Thymus (tissue), 11 donors: ENCODE results near the gene WNT3. TPM values are rescaled to one million over a fixed set of nuclear protein-coding genes. Genes with fewer than 3 reads are reported as not detected.

ENCODE experiments used
- DNase-seq, 9 donors: peaks; one replicate each; pipeline ENCODE4 v3.0.0-alpha.2; 2013; ENCODE audit warnings: low spot score in 9 of 9, low read depth in 6 of 9, missing footprints in 1 of 9
- H3K27ac ChIP-seq, 2 donors: one replicate each; pipeline ENCODE4 v1.5.1; 2013; ENCODE audit warnings: control low read depth in 1 of 2, low read depth in 1 of 2, low read length in 1 of 2, mild to moderate bottlenecking in 1 of 2, moderate library complexity in 1 of 2
- H3K27me3 ChIP-seq, 2 donors: one replicate each; pipeline ENCODE4 v1.5.1; 2013; ENCODE audit warnings: low read length in 1 of 2; ENCODE audit not compliant: control insufficient read depth in 2 of 2, insufficient read depth in 1 of 2
- H3K36me3 ChIP-seq, 2 donors: one replicate each; pipeline ENCODE4 v1.5.1; 2013; ENCODE audit warnings: low read length in 1 of 2, mild to moderate bottlenecking in 1 of 2, moderate library complexity in 1 of 2; ENCODE audit not compliant: control insufficient read depth in 2 of 2, insufficient read depth in 2 of 2
- H3K4me1 ChIP-seq, 2 donors: one replicate each; pipeline ENCODE4 v1.5.1; 2013; ENCODE audit warnings: low read length in 2 of 2; ENCODE audit not compliant: control insufficient read depth in 2 of 2, insufficient read depth in 2 of 2
- H3K4me3 ChIP-seq, 2 donors: one replicate each; pipeline ENCODE4 v1.5.1; 2013; ENCODE audit warnings: low read length in 2 of 2, control low read depth in 1 of 2, mild to moderate bottlenecking in 1 of 2
- H3K9me3 ChIP-seq, 2 donors: one replicate each; pipeline ENCODE4 v1.5.1; 2013; ENCODE audit warnings: low read length in 1 of 2, mild to moderate bottlenecking in 1 of 2; ENCODE audit not compliant: control insufficient read depth in 2 of 2, insufficient read depth in 1 of 2
- WGBS: extraction: QIAGEN DNeasy Blood & Tissue Kit; methylation state at CpG from one replicate; pipeline ENCODE4 v1.1.7; 2013; 5-methylcytosine and 5-hydroxymethylcytosine counted together
- polyA plus RNA-seq: library from polyadenylated mRNA; stranded (reverse); fragments of 200-250 nt; gene quantifications from one replicate; pipeline ENCODE4 v1.2.3, GENCODE V29; 2013
- total RNA-seq: library from RNA; stranded (reverse); fragments of 120-200 nt; gene quantifications from one replicate; pipeline ENCODE4 v1.2.4, GENCODE V29; 2013
- donor health status: healthy.

WNT3 gene
- total and polyA plus RNA-seq, 2 donors, result 0.42 to 1.0 TPM

DNA sequence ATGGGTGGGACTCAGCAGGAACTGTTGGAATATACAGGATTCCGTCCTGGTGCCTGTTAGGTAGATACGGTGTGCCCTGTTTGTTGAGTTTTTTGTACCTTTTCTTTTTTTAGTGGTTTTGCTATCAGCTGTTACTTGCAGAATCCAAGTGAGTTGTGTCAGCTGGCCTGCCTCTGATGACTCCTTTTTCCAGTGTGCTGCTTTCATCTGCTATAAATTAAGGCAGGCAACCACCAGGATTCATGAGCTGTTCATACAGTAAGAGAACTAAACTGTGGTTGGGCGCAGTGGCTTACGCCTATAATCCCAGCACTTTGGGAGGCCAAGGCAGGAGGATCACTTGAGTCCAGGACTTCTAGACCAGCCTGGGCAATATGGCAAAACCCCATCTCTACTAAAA is 79.9 kb downstream of the WNT3 start:
- no peaks in the 10 kb centered on the region for H3K9me3 ChIP-seq
- H3K27me3 ChIP-seq, result no peaks in the 10 kb centered on the region
- H3K27ac ChIP-seq, result no peak overlapping the region
- 99% methylated on average over 4 of the region's 4 CpGs for WGBS
- H3K36me3 ChIP-seq, result peaks cover 3 to 15% of the 10 kb centered on the region in 2 donors
- no peaks in the 10 kb centered on the region for H3K4me1 ChIP-seq
- no peak overlapping the region for H3K4me3 ChIP-seq
- no peak for DNase-seq

DNA sequence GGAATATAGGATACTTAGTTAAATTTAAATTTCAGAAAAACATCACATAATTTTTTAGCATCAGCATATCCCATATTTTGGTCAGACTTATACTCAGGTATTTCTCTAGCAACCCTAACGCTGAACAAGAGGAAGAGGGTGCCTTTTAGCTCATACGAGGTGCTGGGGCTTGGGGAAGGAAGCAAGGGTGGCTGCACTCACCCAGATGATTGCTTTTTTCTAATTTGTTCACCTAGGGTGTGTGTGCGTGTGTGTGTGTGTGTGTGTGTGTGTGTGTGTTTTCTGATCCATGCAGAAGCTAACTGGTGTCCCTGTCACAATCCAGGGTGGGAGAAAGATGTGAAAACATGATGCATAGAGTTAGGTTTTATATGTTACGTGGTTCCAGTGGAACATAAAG is 81.2 kb downstream of the WNT3 start:
- peaks cover 4 to 8% of the 10 kb centered on the region in 2 donors for H3K36me3 ChIP-seq

DNA sequence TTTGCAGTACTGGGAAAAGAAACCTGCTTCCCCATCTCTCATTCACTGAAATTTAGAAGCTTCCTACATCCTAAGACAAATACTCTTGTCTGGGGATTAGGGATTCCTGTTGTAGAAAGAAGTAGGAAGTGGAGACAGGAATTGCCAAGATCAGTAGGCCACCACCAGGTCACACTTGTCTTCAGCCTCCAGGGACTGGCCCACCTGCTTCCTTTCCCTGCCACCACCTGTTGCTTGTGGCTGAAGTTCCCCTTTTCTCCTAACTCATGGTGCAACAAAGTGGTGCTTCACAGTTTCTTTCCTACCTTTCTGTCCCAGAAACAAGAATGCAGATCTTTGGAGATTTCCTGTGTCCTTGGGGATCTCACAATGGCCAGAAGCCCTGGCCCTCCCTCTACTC is 82.4 kb downstream of the WNT3 start:
- DNase-seq, result no peak
- no peak overlapping the region for H3K4me3 ChIP-seq
- no peak overlapping the region for H3K27ac ChIP-seq
- no peaks in the 10 kb centered on the region for H3K4me1 ChIP-seq
- no peaks in the 10 kb centered on the region for H3K9me3 ChIP-seq
- no peaks in the 10 kb centered on the region for H3K27me3 ChIP-seq
- peaks cover 4 to 8% of the 10 kb centered on the region in 2 donors for H3K36me3 ChIP-seq

More for the DNA sequence above, 81.2 kb downstream of the WNT3 start:
- no peaks in the 10 kb centered on the region for H3K9me3 ChIP-seq
- WGBS, result 81% methylated on average over 4 of the region's 4 CpGs
- H3K4me3 ChIP-seq, result no peak overlapping the region
- H3K4me1 ChIP-seq, result no peaks in the 10 kb centered on the region
- no peaks in the 10 kb centered on the region for H3K27me3 ChIP-seq
- no peak overlapping the region for H3K27ac ChIP-seq
- DNase-seq, result no peak

DNA sequence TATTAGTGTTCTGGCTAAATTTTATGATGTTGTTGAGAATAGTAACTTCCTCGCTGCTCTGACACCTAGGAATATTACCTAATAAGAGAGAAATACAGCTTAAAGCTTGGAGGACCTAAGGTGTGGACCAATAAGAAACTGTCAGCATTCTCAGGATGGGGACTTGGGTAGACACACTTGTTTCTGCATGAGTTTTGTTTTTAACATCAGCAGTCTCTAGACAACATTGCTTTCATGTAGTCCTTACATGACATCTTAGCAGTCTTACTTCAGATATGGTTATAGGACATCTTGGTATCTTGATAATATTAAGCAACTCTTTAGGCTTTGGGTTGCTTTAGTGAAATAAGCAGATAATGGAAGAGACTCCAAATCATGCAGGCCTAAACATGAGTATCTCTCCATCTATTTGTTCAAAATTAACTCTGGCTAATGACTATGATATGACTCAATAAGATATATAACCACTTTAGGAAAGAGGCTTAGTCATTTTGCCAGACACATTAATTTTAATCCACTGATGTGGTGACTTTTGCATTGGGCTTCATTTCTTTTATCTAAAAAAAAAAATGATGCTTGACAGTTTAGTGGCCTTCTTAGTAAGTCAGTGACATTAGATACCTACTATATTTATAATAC is 84.5 kb downstream of the WNT3 start:
- no peak overlapping the region for H3K4me3 ChIP-seq
- H3K27ac ChIP-seq, result no peak overlapping the region
- H3K4me1 ChIP-seq, result no peaks in the 10 kb centered on the region
- 97% methylated on average over 1 of the region's 1 CpG for WGBS
- no peaks in the 10 kb centered on the region for H3K27me3 ChIP-seq
- no peaks in the 10 kb centered on the region for H3K9me3 ChIP-seq
- DNase-seq, result no peak
- peaks cover 4 to 13% of the 10 kb centered on the region in 2 donors for H3K36me3 ChIP-seq

DNA sequence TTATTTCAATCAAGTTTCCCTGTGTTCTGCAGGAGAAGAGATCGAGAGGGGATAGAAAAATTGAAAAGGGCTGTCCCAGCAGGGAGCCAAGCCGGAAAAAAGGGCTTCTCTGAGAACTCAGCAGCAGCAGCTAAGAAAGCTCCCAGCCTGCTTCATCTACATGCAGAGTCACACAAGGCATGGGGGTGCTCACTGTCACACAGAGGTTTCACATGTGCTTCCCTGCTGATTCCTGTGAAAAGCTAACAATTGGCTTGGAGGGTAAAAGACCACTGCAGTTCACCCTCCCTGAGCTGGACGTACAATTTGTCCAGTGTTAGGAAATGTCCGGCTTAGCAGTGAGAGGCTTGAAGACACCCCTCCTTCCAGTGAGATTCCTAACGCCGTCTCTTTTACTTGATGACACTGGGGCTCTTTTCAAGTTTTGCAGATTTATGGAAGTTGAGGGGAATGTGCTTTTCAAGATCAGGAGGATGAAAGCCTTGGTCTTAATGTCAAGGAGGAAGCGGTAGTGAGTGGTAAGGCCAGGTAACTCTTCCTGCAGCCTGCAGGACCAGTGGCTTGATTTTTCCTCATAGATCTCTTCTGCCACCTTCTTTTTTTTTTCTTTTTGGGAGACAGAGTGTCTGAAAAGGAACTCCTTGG is 85.6 kb downstream of the WNT3 start:
- H3K4me1 ChIP-seq, result no peaks in the 10 kb centered on the region
- H3K4me3 ChIP-seq, result no peak overlapping the region
- no peaks in the 10 kb centered on the region for H3K9me3 ChIP-seq
- no peak overlapping the region for H3K27ac ChIP-seq
- H3K27me3 ChIP-seq, result no peaks in the 10 kb centered on the region
- WGBS, result 96% methylated on average over 7 of the region's 7 CpGs
- H3K36me3 ChIP-seq, result peaks cover 0 to 16% of the 10 kb centered on the region in 2 donors
- DNase-seq, result no peak

DNA sequence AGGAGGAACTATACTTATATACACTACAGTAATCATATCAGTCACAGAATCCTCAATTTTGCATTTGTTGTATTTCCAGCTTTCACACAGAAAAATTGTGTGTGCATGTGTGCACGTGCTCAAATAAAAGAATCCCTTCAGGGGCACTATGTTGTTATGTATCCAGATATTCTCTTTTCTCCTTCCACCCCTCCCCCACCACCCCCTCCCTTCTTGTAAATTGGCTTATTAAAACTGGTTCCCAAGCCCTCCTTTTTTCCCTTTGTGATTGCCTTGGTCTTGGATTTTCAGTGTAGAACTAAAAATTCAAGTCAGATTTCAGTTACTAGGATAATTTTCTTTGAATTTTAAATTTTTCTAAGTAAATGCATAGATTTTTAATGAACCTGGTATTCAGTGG is 86.3 kb downstream of the WNT3 start:
- DNase-seq, result no peak
- WGBS, result 100% methylated on average over 1 of the region's 1 CpG

DNA sequence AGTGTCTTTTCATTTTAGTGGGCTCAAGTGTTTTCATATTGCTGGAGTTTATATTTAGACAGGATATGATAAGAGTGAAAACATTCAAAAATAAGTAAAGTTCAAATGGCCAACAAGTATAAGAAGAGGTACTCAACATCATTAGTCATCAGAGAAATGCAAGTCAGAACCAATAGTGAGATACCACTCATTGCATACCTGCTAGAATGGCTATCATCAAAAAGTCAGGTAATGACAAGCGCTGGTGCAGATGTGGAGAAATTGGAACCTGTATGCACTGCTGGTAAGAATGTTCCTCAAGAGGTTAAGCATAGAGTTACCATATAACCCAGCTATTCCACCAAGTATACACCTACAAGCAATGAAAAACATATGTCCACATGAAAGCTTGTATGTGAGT is 87.8 kb downstream of the WNT3 start:
- no peaks in the 10 kb centered on the region for H3K27me3 ChIP-seq
- no peak overlapping the region for H3K27ac ChIP-seq
- no peak for DNase-seq
- no peaks in the 10 kb centered on the region for H3K4me1 ChIP-seq
- 98% methylated on average over 1 of the region's 1 CpG for WGBS
- H3K9me3 ChIP-seq, result no peaks in the 10 kb centered on the region
- peaks cover 0 to 23% of the 10 kb centered on the region in 2 donors for H3K36me3 ChIP-seq
- H3K4me3 ChIP-seq, result no peak overlapping the region

More for the DNA sequence above, 86.3 kb downstream of the WNT3 start:
- Histone ChIP-seq H3K9me3 (no peaks in the 10 kb centered on the region), H3K4me3 (no peak overlapping the region), H3K36me3 (peaks cover 0 to 16% of the 10 kb centered on the region in 2 donors), H3K4me1 (no peaks in the 10 kb centered on the region), H3K27me3 (no peaks in the 10 kb centered on the region), H3K27ac (no peak overlapping the region)

DNA sequence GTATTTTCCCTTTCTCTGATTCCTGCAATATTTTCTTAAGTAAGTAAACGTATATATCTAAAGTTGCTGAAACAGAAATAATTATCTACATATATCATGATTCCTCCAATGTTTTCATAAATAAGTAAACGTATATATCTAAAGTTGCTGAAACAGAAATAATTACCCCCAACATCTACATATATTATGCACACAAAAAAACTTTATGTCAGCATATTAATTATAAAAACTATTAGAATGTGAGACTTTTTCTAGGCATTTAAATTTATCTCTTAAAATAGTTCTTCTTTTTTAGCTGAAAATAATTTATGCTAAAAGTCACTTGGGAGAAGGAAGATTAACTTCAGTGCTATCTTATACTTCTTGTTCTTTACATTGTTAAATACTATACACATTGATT is 88.5 kb downstream of the WNT3 start:
- H3K4me3 ChIP-seq, result no peak overlapping the region
- no peaks in the 10 kb centered on the region for H3K27me3 ChIP-seq
- H3K9me3 ChIP-seq, result no peaks in the 10 kb centered on the region
- H3K36me3 ChIP-seq, result peaks cover 0 to 23% of the 10 kb centered on the region in 2 donors
- no peak for DNase-seq
- 98% methylated on average over 2 of the region's 2 CpGs for WGBS
- no peaks in the 10 kb centered on the region for H3K4me1 ChIP-seq
- no peak overlapping the region for H3K27ac ChIP-seq

DNA sequence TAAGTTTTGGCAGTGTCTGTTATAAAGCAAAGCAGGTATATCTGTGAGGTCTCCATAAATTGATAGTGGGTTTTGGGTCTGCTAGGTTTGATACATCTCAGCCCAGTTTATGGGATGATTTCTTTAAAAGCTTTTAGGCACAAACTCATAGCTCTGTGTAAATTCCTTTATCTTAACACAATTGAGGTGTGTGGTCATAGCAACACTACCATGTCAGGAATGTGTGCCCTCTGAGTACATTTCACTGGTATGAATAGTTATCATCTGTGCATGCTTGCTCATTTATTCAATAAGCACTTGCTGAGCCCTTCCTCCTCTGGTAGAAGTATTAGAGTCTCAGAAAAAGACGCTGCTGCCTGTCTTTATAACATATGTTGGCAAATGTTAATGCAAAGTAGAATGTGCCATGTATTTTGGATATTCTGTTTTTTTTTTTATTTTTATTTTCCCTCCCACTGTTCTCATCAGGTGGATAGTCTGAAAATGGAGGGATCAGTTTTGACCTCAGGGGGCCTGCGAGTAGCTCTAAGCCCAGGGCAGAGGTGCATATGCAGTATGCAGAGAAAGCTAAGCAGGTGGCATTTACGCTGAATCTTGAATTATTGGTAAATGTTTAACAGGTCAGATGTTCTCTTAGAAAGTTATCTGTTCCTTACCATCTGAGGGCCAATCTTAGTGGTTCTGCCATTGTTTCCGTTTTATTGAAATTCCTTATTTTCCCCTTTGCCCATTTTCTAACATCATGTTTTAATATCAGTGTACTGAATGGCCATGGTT is 90.7 kb downstream of the WNT3 start:
- H3K4me1 ChIP-seq, result no peaks in the 10 kb centered on the region
- WGBS, result 98% methylated on average over 4 of the region's 4 CpGs
- no peak overlapping the region for H3K4me3 ChIP-seq
- no peak overlapping the region for H3K27ac ChIP-seq
- no peaks in the 10 kb centered on the region for H3K9me3 ChIP-seq
- H3K27me3 ChIP-seq, result no peaks in the 10 kb centered on the region
- peaks cover 0 to 21% of the 10 kb centered on the region in 2 donors for H3K36me3 ChIP-seq
- DNase-seq, result no peak
